ENCODE measurements around the gene FAM124B.
A peak's percentile ranks its signal among the peaks of the same experiment; 100 is the strongest.

Gene FAM124B

GRCh38 chr2:224362094-224362493, 39.8 kb downstream of the FAM124B start:
- TF ChIP-seq CTCF (IDR thresholded peaks at IDR 0.05; ENCODE audit: low read depth, low read length, missing control alignments) = no peak
- no peak overlapping the region for H3K4me3 ChIP-seq (ENCODE audit: low read depth, low read length)
- in situ Hi-C loops (cut with HindIII; ENCODE audit: low sequenced_read_pairs) = no loop called here
- DNase-seq (ENCODE audit: low read depth) = no peak

- in situ Hi-C loops (cut with HindIII; ENCODE audit: low sequenced_read_pairs) = no loop called here
Observed at GRCh38 chr2:224360801-224361251, 41.1 kb downstream of the FAM124B start.

GRCh38 chr2:224359569-224359968, 42.3 kb downstream of the FAM124B start:
- no peak overlapping the region for H3K4me3 ChIP-seq (ENCODE audit: low read depth, low read length)
- TF ChIP-seq CTCF (IDR thresholded peaks at IDR 0.05; ENCODE audit: low read depth, low read length, missing control alignments) = peak; percentile 48
- no peak for DNase-seq (ENCODE audit: low read depth)
- in situ Hi-C loops (cut with HindIII; ENCODE audit: low sequenced_read_pairs) = no loop called here

More at GRCh38 chr2:224360801-224361251, 41.1 kb downstream of the FAM124B start:
- TF ChIP-seq CTCF (IDR thresholded peaks at IDR 0.05; ENCODE audit: low read depth, low read length, missing control alignments) = no peak
- H3K4me3 ChIP-seq (ENCODE audit: low read depth, low read length) = no peak overlapping the region
- no peak for DNase-seq (ENCODE audit: low read depth)

GRCh38 chr2:224357098-224357901, 44.6 kb downstream of the FAM124B start:
- peak; percentile 39 for DNase-seq (ENCODE audit: low read depth)
- in situ Hi-C loops (cut with HindIII; ENCODE audit: low sequenced_read_pairs) = no loop called here
- peak; percentile 66 for TF ChIP-seq CTCF (IDR thresholded peaks at IDR 0.05; ENCODE audit: low read depth, low read length, missing control alignments)
- H3K4me3 ChIP-seq (ENCODE audit: low read depth, low read length) = no peak overlapping the region

GRCh38 chr2:224354632-224355211, 47.2 kb downstream of the FAM124B start:
- in situ Hi-C loops (cut with HindIII; ENCODE audit: low sequenced_read_pairs) = no loop called here
- DNase-seq (ENCODE audit: low read depth) = no peak

GRCh38 chr2:224350703-224351102, 51.2 kb downstream of the FAM124B start:
- H3K4me3 ChIP-seq (ENCODE audit: low read depth, low read length) = no peak overlapping the region
- TF ChIP-seq CTCF (IDR thresholded peaks at IDR 0.05; ENCODE audit: low read depth, low read length, missing control alignments) = no peak
- in situ Hi-C loops (cut with HindIII; ENCODE audit: low sequenced_read_pairs) = no loop called here
- no peak for DNase-seq (ENCODE audit: low read depth)

More at GRCh38 chr2:224354632-224355211, 47.2 kb downstream of the FAM124B start:
- no peak for TF ChIP-seq CTCF (IDR thresholded peaks at IDR 0.05; ENCODE audit: low read depth, low read length, missing control alignments)
- no peak overlapping the region for H3K4me3 ChIP-seq (ENCODE audit: low read depth, low read length)

Measured in astrocyte of the cerebellum (primary cell).